ENCODE data around the gene HPS5.

The HPS5 gene

GRCh38 chr11:18307461-18308139, 14.3 kb downstream of the HPS5 start:
- no peaks in the 10 kb centered on the region for H3K4me1 ChIP-seq (ENCODE audit: insufficient read depth, low read length)
- no peak overlapping the region for H3K27ac ChIP-seq (ENCODE audit: low read depth, low read length)
- H3K9ac ChIP-seq (ENCODE audit: low read depth, low read length) = no peak overlapping the region
- peaks cover 90% of the 10 kb centered on the region for H3K36me3 ChIP-seq (ENCODE audit: insufficient read depth, low read length)
- no peaks in the 10 kb centered on the region for H3K9me3 ChIP-seq (ENCODE audit: insufficient read depth, low read depth, low read length)
- H3K4me3 ChIP-seq (ENCODE audit: low read length) = no peak overlapping the region
- 100% methylated on average over 1 of the region's 2 CpGs for WGBS
- no peaks in the 10 kb centered on the region for H3K27me3 ChIP-seq (ENCODE audit: insufficient read depth, low read length)

DNA sequence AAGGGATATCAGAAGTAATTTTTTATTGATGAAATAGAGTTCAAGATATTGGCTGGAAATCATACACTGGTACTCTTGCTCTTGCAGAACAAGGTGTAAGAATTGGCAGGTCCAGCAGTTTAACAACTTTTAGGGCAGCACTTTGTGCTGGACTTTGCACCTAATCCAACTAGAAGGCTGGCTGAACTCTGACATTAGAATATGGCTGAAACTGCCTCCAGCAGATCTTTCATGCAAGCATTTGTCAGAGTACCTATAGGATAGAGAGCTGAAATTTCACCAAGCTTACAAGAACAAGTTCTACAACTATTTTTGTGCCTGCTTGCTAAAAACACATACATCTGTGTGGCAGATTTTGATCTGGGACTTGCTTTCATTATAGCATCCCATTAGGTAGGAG, 17.2 kb downstream of the HPS5 start:
- Histone ChIP-seq H3K36me3 (ENCODE audit: insufficient read depth, low read length) (peaks cover 93% of the 10 kb centered on the region), H3K9ac (ENCODE audit: low read depth, low read length) (no peak overlapping the region), H3K9me3 (ENCODE audit: insufficient read depth, low read depth, low read length) (no peaks in the 10 kb centered on the region), H3K4me3 (ENCODE audit: low read length) (no peak overlapping the region), H3K27me3 (ENCODE audit: insufficient read depth, low read length) (no peaks in the 10 kb centered on the region), H3K4me1 (ENCODE audit: insufficient read depth, low read length) (no peaks in the 10 kb centered on the region), H3K27ac (ENCODE audit: low read depth, low read length) (no peak overlapping the region)

DNA sequence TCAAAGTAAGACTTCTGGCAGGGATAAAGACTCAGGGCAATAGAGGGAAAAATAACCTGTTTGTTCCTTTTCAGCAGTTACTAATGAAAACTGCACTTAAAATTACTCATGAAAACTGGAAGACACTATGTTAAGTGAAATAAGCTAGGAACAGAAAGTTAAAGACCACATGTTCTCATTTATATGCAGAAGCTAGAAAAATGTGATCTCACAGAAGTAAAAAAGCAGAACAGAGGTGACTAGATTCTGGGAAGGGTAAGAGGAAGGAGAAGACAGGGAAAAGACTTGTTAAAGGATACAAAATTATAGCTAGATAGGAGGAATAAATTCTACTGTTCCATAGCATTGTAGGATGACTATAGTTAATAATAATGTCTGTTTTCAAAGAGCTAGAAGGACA, 22.2 kb downstream of the HPS5 start:
- Histone ChIP-seq H3K9me3 (ENCODE audit: insufficient read depth, low read depth, low read length) (no peaks in the 10 kb centered on the region), H3K4me3 (ENCODE audit: low read length) (no peak overlapping the region), H3K36me3 (ENCODE audit: insufficient read depth, low read length) (peaks cover 94% of the 10 kb centered on the region), H3K9ac (ENCODE audit: low read depth, low read length) (no peak overlapping the region), H3K27me3 (ENCODE audit: insufficient read depth, low read length) (no peaks in the 10 kb centered on the region), H3K27ac (ENCODE audit: low read depth, low read length) (no peak overlapping the region), H3K4me1 (ENCODE audit: insufficient read depth, low read length) (no peaks in the 10 kb centered on the region)

DNA sequence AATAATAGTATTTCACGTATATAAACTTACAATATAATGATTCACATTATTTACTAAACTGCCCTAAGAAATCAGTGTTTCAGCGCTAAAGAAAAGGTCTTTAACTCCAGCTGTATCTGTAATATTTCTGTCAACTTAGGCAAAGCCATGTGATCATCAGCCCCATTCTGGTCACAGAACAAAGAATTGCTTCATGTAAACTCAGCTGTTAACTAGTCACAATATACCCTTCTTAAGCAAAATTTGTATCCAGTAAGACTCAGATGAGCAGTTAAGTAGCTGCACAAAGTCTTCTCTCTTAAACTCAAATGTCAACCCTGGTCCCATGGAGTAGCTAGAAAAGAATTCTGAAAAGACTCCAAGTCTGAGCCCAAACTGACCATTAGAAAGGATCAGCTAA, 26.6 kb downstream of the HPS5 start:
- Histone ChIP-seq H3K27me3 (ENCODE audit: insufficient read depth, low read length) (no peaks in the 10 kb centered on the region), H3K4me3 (ENCODE audit: low read length) (no peak overlapping the region), H3K36me3 (ENCODE audit: insufficient read depth, low read length) (peaks cover 99% of the 10 kb centered on the region), H3K9me3 (ENCODE audit: insufficient read depth, low read depth, low read length) (no peaks in the 10 kb centered on the region), H3K27ac (ENCODE audit: low read depth, low read length) (no peak overlapping the region), H3K4me1 (ENCODE audit: insufficient read depth, low read length) (no peaks in the 10 kb centered on the region), H3K9ac (ENCODE audit: low read depth, low read length) (no peak overlapping the region)
- WGBS = 95% methylated on average over 2 of the region's 2 CpGs

DNA sequence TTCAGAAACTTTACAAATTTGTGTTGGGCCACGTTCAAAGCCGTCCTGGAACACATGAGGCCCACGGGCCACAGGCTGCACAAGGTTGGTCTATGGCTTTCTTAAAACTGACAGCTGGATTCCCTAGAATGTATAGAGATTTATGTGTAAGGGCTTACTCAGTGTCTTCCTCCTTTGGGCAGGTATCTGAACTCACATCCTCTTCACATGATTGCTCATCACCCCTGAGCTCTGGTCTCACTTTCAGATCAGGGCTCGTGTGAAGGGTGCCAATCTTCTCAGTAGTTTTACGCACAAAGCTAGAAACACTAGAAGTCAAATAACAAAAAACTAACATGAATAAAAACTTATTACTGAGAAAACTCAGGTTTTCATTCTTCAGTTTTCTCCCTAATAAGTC, 27.1 kb downstream of the HPS5 start:
- no peaks in the 10 kb centered on the region for H3K27me3 ChIP-seq (ENCODE audit: insufficient read depth, low read length)
- H3K9me3 ChIP-seq (ENCODE audit: insufficient read depth, low read depth, low read length) = no peaks in the 10 kb centered on the region
- no peaks in the 10 kb centered on the region for H3K4me1 ChIP-seq (ENCODE audit: insufficient read depth, low read length)
- H3K27ac ChIP-seq (ENCODE audit: low read depth, low read length) = no peak overlapping the region
- 97% methylated on average over 5 of the region's 5 CpGs for WGBS
- H3K9ac ChIP-seq (ENCODE audit: low read depth, low read length) = no peak overlapping the region
- peaks cover 99% of the 10 kb centered on the region for H3K36me3 ChIP-seq (ENCODE audit: insufficient read depth, low read length)
- no peak overlapping the region for H3K4me3 ChIP-seq (ENCODE audit: low read length)

DNA sequence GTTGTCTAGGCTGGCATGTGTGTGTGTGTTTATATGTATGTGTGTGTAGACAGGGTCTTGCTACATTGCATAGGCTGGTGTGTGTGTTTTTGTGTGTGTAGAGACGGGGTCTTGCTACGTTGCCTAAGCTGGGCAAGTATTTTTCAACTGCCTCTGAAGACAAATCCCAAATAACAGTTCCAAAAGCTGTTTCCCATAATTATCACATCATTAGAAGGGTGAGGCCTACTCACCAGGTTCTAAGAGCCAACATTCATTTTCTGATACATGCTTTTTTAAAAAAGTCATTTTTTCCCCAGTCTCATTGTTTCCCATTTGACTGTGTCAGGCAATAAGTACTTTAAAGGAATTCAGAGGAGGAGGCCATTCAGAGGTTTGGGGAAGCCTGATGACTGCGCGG, 33.0 kb downstream of the HPS5 start:
- Histone ChIP-seq H3K36me3 (ENCODE audit: insufficient read depth, low read length) (peaks cover 100% of the 10 kb centered on the region), H3K27ac (ENCODE audit: low read depth, low read length) (no peak overlapping the region), H3K9me3 (ENCODE audit: insufficient read depth, low read depth, low read length) (no peaks in the 10 kb centered on the region), H3K27me3 (ENCODE audit: insufficient read depth, low read length) (no peaks in the 10 kb centered on the region), H3K9ac (ENCODE audit: low read depth, low read length) (no peak overlapping the region), H3K4me1 (ENCODE audit: insufficient read depth, low read length) (no peaks in the 10 kb centered on the region), H3K4me3 (ENCODE audit: low read length) (no peak overlapping the region)
- WGBS = 93% methylated on average over 4 of the region's 4 CpGs

GRCh38 chr11:18285841-18286240, 36.1 kb downstream of the HPS5 start:
- 96% methylated on average over 1 of the region's 1 CpG for WGBS

GRCh38 chr11:18282626-18283025, 39.3 kb downstream of the HPS5 start:
- no peaks in the 10 kb centered on the region for H3K27me3 ChIP-seq (ENCODE audit: insufficient read depth, low read length)
- no peak overlapping the region for H3K27ac ChIP-seq (ENCODE audit: low read depth, low read length)
- WGBS = 93% methylated on average over 1 of the region's 2 CpGs
- peaks cover 92% of the 10 kb centered on the region for H3K36me3 ChIP-seq (ENCODE audit: insufficient read depth, low read length)
- no peak overlapping the region for H3K9ac ChIP-seq (ENCODE audit: low read depth, low read length)
- H3K4me3 ChIP-seq (ENCODE audit: low read length) = no peak overlapping the region
- no peaks in the 10 kb centered on the region for H3K9me3 ChIP-seq (ENCODE audit: insufficient read depth, low read depth, low read length)
- H3K4me1 ChIP-seq (ENCODE audit: insufficient read depth, low read length) = no peaks in the 10 kb centered on the region

More at GRCh38 chr11:18285841-18286240, 36.1 kb downstream of the HPS5 start:
- H3K9me3 ChIP-seq (ENCODE audit: insufficient read depth, low read depth, low read length) = no peaks in the 10 kb centered on the region
- H3K9ac ChIP-seq (ENCODE audit: low read depth, low read length) = no peak overlapping the region
- no peaks in the 10 kb centered on the region for H3K4me1 ChIP-seq (ENCODE audit: insufficient read depth, low read length)
- H3K4me3 ChIP-seq (ENCODE audit: low read length) = no peak overlapping the region
- H3K27me3 ChIP-seq (ENCODE audit: insufficient read depth, low read length) = no peaks in the 10 kb centered on the region
- H3K36me3 ChIP-seq (ENCODE audit: insufficient read depth, low read length) = peaks cover 99% of the 10 kb centered on the region
- H3K27ac ChIP-seq (ENCODE audit: low read depth, low read length) = no peak overlapping the region

DNA sequence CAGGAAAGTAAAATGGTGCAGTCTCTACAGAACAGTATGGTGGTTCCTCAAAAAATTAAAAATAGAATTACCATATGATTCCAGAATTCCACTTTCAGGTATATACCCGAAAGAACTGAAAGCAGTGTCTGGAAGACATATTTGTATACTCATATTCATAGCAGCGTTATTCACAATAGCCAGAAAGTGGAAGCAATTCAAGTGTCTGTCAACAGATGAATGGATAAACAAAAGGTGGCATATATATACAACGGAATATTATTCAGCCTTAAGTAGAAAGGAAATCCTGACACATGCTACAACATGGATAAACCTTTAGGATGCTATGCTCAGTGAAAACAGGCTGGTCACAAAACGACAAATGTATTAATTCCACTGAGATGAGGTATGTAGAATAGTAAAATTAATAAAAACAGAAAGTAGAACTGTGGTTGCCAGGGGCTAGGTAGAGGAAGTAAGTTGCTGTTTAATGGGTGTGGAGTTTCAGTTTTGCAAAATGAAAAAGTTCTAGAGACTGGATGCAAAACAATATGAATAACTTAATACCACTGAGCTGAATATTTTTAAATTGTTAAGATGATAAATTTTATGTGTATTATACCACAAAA, 41.4 kb downstream of the HPS5 start:
- peaks cover 71% of the 10 kb centered on the region for H3K36me3 ChIP-seq (ENCODE audit: insufficient read depth, low read length)

GRCh38 chr11:18277565-18278271, 44.2 kb downstream of the HPS5 start:
- Histone ChIP-seq H3K4me1 (ENCODE audit: insufficient read depth, low read length) (no peaks in the 10 kb centered on the region), H3K27ac (ENCODE audit: low read depth, low read length) (no peak overlapping the region), H3K9ac (ENCODE audit: low read depth, low read length) (no peak overlapping the region), H3K4me3 (ENCODE audit: low read length) (no peak overlapping the region), H3K36me3 (ENCODE audit: insufficient read depth, low read length) (peaks cover 44% of the 10 kb centered on the region), H3K27me3 (ENCODE audit: insufficient read depth, low read length) (no peaks in the 10 kb centered on the region), H3K9me3 (ENCODE audit: insufficient read depth, low read depth, low read length) (no peaks in the 10 kb centered on the region)
- 99% methylated on average over 3 of the region's 5 CpGs for WGBS

More for the DNA sequence above, 41.4 kb downstream of the HPS5 start:
- no peaks in the 10 kb centered on the region for H3K9me3 ChIP-seq (ENCODE audit: insufficient read depth, low read depth, low read length)
- H3K27me3 ChIP-seq (ENCODE audit: insufficient read depth, low read length) = no peaks in the 10 kb centered on the region
- no peaks in the 10 kb centered on the region for H3K4me1 ChIP-seq (ENCODE audit: insufficient read depth, low read length)
- no peak overlapping the region for H3K27ac ChIP-seq (ENCODE audit: low read depth, low read length)
- no peak overlapping the region for H3K4me3 ChIP-seq (ENCODE audit: low read length)
- no peak overlapping the region for H3K9ac ChIP-seq (ENCODE audit: low read depth, low read length)
- WGBS = 97% methylated on average over 4 of the region's 4 CpGs

DNA sequence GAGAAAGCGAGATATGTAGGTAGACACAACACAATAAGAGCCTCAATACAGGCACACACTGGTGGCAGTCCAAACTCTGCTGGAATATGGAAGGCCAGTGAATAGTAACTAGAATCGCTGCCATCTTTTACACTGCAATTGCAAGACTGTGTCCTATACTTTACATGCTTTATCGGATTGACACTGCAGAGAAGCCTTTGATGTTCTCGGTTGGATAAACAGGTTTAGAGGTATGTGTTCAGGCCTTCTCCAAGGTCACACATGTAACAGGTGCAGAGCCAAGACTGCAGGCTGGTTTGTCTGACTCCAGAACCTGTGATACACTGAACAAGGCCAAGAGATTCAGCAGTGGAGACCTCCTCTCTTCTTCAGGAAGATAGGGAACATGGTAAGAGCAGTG, 50.7 kb downstream of the HPS5 start:
- WGBS = 83% methylated on average over 4 of the region's 4 CpGs
- Histone ChIP-seq H3K27me3 (ENCODE audit: insufficient read depth, low read length) (no peaks in the 10 kb centered on the region), H3K27ac (ENCODE audit: low read depth, low read length) (no peak overlapping the region), H3K36me3 (ENCODE audit: insufficient read depth, low read length) (no peaks in the 10 kb centered on the region), H3K9me3 (ENCODE audit: insufficient read depth, low read depth, low read length) (no peaks in the 10 kb centered on the region), H3K4me1 (ENCODE audit: insufficient read depth, low read length) (no peaks in the 10 kb centered on the region), H3K9ac (ENCODE audit: low read depth, low read length) (no peak overlapping the region), H3K4me3 (ENCODE audit: low read length) (no peak overlapping the region)
